Measurements from ENCODE around the gene RGS10. TPM values are rescaled to one million over a fixed set of nuclear protein-coding genes. Genes with fewer than 3 reads are reported as not detected.

The RGS10 gene
- total and polyA plus RNA-seq, 9 of the 15 experiments (the other 6 are each of a cell fraction or from before 2014, with no cell fraction given), result 31.9 to 123 (median 62.1) TPM

DNA sequence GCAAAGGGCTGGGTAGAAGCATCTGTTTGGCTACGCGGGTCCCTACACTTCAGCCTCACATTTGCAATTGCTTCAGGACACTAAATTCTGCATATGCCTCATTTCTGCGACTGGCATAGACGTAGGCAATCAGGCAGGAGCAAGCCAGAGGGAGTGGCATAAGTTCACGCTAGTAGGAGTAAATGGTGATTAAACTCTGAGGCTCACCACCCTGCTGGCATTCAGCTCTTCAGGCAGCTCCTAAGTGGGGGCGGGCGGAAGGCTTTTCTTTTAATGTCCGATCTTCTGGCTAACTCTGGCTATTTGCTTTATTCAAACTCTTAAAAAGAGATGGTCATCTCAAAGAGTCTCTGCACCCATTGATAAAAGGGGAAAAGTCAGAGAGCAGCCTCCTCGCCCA, 45.3 kb downstream of the RGS10 start (continued):
- TF ChIP-seq, protein P1, sequence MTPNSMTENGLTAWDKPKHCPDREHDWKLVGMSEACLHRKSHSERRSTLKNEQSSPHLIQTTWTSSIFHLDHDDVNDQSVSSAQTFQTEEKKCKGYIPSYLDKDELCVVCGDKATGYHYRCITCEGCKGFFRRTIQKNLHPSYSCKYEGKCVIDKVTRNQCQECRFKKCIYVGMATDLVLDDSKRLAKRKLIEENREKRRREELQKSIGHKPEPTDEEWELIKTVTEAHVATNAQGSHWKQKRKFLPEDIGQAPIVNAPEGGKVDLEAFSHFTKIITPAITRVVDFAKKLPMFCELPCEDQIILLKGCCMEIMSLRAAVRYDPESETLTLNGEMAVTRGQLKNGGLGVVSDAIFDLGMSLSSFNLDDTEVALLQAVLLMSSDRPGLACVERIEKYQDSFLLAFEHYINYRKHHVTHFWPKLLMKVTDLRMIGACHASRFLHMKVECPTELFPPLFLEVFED (CRISPR knock-in tag; conservative IDR thresholded peaks at IDR 0.05), result no peak

DNA sequence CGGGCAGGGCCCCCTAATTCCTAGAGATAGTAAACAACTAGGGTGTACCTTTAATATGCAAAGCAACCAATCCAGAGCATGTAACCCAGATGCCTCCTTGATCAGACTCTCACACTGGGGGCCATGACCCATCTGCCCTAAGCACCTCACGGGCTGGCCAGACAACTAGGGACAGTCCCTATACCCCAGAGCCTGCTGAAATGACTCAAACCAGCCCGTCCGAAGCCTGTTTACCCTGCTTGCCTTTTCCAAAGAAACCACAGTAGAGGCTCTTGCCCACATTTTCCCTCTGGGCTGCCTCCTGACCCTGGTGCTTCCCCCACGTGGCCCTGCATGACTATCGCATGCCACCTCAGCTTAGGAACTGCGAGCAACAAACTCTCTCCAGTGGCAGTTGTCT, 46.2 kb downstream of the RGS10 start:
- Histone ChIP-seq H3K27me3 (ENCODE audit: control insufficient read depth in 2 of 2, insufficient read depth in 2 of 2, low read length in 2 of 2) (no peaks in the 10 kb centered on the region), H3K9me3 (replicated peaks; ENCODE audit: control insufficient read depth, insufficient read depth, low read depth, low read length) (no peaks in the 10 kb centered on the region), H3K79me2 (ENCODE audit: control insufficient read depth, insufficient read depth, low read length) (no peaks in the 10 kb centered on the region), H3K4me2 (ENCODE audit: insufficient read depth, low read length) (no peak overlapping the region), H4K20me1 (replicated peaks; ENCODE audit: control insufficient read depth, insufficient read depth, low read length) (no peaks in the 10 kb centered on the region), H2AFZ (ENCODE audit: low read depth, low read length) (no peak overlapping the region), H3K9me1 (ENCODE audit: control insufficient read depth, insufficient read depth, low read length) (no peaks in the 10 kb centered on the region), H3K9ac (ENCODE audit: insufficient read depth in 1 of 2, low read depth in 2 of 2, low read length in 2 of 2) (no peak overlapping the region), H3K36me3 (ENCODE audit: control insufficient read depth, insufficient read depth, low read length) (peaks cover 22% of the 10 kb centered on the region; the same call in 2 of the 3 replicates), H3K27ac (ENCODE audit: extremely low read depth, low read depth, low read length) (no peak overlapping the region), H3K4me1 (replicated peaks in 1 of 2; ENCODE audit: control insufficient read depth in 2 of 2, insufficient read depth in 2 of 2, low read length in 2 of 2) (no peaks in the 10 kb centered on the region; a peak in 1 of 5 replicates), H3K4me3 (no peak overlapping the region)
- no peak for ATAC-seq
- no peak for DNase-seq (ENCODE audit: extremely low read depth in 1 of 4, low spot score in 3 of 4)
- TF ChIP-seq, protein P2, sequence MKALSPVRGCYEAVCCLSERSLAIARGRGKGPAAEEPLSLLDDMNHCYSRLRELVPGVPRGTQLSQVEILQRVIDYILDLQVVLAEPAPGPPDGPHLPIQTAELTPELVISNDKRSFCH (CRISPR knock-in tag; IDR thresholded peaks at IDR 0.05), result no peak
- TF ChIP-seq, protein P2 (tag; IDR thresholded peaks at IDR 0.05), result no peak
- no peak for TF ChIP-seq EP400 (IDR thresholded peaks at IDR 0.05)
- TF ChIP-seq STAT5A (IDR thresholded peaks at IDR 0.05; ENCODE audit: borderline replicate concordance, low read length), result no peak
- no peak for TF ChIP-seq U2AF2 (optimal IDR thresholded peaks at IDR 0.05; ENCODE audit: low read depth, low read length)
- no peak for TF ChIP-seq KLF16 (IDR thresholded peaks at IDR 0.05)
- TF ChIP-seq GABPB1 (CRISPR knock-in tag; IDR thresholded peaks at IDR 0.05), result no peak
- TF ChIP-seq CBX3 (IDR thresholded peaks at IDR 0.05; ENCODE audit: borderline replicate concordance in 1 of 2, low read length in 2 of 2), result no peak
- no peak for TF ChIP-seq ZSCAN32 (CRISPR knock-in tag; IDR thresholded peaks at IDR 0.05)
- TF ChIP-seq, protein P3, sequence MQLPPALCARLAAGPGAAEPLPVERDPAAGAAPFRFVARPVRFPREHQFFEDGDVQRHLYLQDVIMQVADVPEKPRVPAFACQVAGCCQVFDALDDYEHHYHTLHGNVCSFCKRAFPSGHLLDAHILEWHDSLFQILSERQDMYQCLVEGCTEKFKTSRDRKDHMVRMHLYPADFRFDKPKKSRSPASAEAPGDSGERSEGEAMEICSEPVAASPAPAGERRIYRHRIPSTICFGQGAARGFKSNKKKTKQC (CRISPR knock-in tag; IDR thresholded peaks at IDR 0.05), result no peak
- no peak for TF ChIP-seq SRSF3 (IDR thresholded peaks at IDR 0.05; ENCODE audit: insufficient read depth, low read length)
- TF ChIP-seq, protein P4, sequence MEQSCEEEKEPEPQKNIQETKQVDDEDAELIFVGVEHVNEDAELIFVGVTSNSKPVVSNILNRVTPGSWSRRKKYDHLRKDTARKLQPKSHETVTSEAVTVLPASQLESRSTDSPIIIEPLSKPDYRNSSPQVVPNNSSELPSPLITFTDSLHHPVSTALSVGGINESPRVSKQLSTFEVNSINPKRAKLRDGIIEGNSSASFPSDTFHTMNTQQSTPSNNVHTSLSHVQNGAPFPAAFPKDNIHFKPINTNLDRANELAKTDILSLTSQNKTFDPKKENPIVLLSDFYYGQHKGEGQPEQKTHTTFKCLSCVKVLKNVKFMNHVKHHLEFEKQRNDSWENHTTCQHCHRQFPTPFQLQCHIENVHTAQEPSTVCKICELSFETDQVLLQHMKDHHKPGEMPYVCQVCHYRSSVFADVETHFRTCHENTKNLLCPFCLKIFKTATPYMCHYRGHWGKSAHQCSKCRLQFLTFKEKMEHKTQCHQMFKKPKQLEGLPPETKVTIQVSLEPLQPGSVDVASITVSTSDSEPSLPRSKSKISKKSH (CRISPR knock-in tag; IDR thresholded peaks at IDR 0.05), result no peak
- no peak for TF ChIP-seq GTF2F1 (IDR thresholded peaks at IDR 0.05; ENCODE audit: low read depth, low read length)
- TF ChIP-seq ZNF217 (CRISPR knock-in tag; IDR thresholded peaks at IDR 0.05), result no peak
- TF ChIP-seq MCM7 (IDR thresholded peaks at IDR 0.05), result no peak
- CTCF ChIA-PET (ENCODE audit: low intra/inter-chr PET ratio), result no interaction called here
- no peak for FAIRE-seq
- no TSS peak for BruUV-seq (replicated peaks)
- POLR2A ChIA-PET, result no interaction called here
- intact Hi-C loops (cut with micrococcal nuclease), result loop anchor here (5.0 kb wide), 1 partner anchor 46 kb away; the partner anchor contains the start of gene RGS10
- in situ Hi-C loops (cut with MboI), result no loop called here
- WGBS (ENCODE audit: insufficient coverage, low coverage, missing lambda C conversion rate), result 65% methylated on average over 5 of the region's 7 CpGs
